ENCODE measurements around the gene UVRAG.
"Not testable (repeated sequence)": the region's sequence is repeated elsewhere in the genome, so short reads cannot be mapped to it uniquely, and the experiment has no call there.

Gene UVRAG

DNA sequence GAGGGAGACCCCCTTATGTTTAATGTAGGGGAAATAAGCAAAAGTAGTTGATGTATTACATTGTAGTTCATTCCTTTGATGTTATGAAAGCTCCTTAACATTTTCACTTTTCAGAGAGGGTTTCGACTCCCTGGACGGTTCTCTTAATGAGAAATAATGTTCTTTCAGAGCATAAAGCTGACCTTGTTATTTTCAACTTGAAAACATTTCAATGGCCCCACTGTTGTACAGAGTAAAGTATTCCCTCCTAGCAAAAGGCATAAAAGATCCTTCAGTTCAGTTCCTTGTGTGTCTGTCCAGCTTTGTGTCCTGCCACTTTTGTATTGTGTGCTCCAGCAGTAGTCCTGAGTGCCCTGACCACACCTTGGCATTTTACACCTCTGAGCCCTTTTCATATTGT is 63.9 kb downstream of the UVRAG start:
- Histone ChIP-seq H3K27me3 (replicated peaks) (no peaks in the 10 kb centered on the region), H3K4me3 (ENCODE audit: low read depth, low read length) (no peak overlapping the region), H3K36me3 (replicated peaks) (peaks cover 2% of the 10 kb centered on the region), H3K27ac (no peak overlapping the region)
- DNase-seq: no peak
- in situ Hi-C loops (cut with HindIII; ENCODE audit: low pct_ligation_motif_present, low sequenced_read_pairs): no loop called here
- TF ChIP-seq CTCF (IDR thresholded peaks at IDR 0.05; ENCODE audit: low read depth, low read length, missing control alignments): no peak

GRCh38 chr11:75879737-75880136 is 64.7 kb downstream of the UVRAG start:
- in situ Hi-C loops (cut with HindIII; ENCODE audit: low pct_ligation_motif_present, low sequenced_read_pairs): no loop called here

GRCh38 chr11:75880343-75880742 is 65.3 kb downstream of the UVRAG start:
- H3K4me3 ChIP-seq (ENCODE audit: low read depth, low read length); H3K27me3 ChIP-seq (replicated peaks); in situ Hi-C loops (cut with HindIII; ENCODE audit: low pct_ligation_motif_present, low sequenced_read_pairs); H3K27ac ChIP-seq; H3K36me3 ChIP-seq (replicated peaks); DNase-seq: not testable (repeated sequence)

More at GRCh38 chr11:75879737-75880136, 64.7 kb downstream of the UVRAG start:
- TF ChIP-seq CTCF (IDR thresholded peaks at IDR 0.05; ENCODE audit: low read depth, low read length, missing control alignments): no peak
- DNase-seq: no peak
- Histone ChIP-seq H3K27me3 (replicated peaks) (no peaks in the 10 kb centered on the region), H3K36me3 (replicated peaks) (peaks cover 2% of the 10 kb centered on the region), H3K4me3 (ENCODE audit: low read depth, low read length) (no peak overlapping the region), H3K27ac (no peak overlapping the region)

- no peak for TF ChIP-seq CTCF (IDR thresholded peaks at IDR 0.05; ENCODE audit: low read depth, low read length, missing control alignments)
- Histone ChIP-seq H3K27ac (no peak overlapping the region), H3K36me3 (replicated peaks) (peaks cover 2% of the 10 kb centered on the region), H3K4me3 (ENCODE audit: low read depth, low read length) (no peak overlapping the region), H3K27me3 (replicated peaks) (no peaks in the 10 kb centered on the region)
- DNase-seq: no peak
- in situ Hi-C loops (cut with HindIII; ENCODE audit: low pct_ligation_motif_present, low sequenced_read_pairs): no loop called here
Measured at GRCh38 chr11:75884321-75884720, 69.3 kb downstream of the UVRAG start.

DNA sequence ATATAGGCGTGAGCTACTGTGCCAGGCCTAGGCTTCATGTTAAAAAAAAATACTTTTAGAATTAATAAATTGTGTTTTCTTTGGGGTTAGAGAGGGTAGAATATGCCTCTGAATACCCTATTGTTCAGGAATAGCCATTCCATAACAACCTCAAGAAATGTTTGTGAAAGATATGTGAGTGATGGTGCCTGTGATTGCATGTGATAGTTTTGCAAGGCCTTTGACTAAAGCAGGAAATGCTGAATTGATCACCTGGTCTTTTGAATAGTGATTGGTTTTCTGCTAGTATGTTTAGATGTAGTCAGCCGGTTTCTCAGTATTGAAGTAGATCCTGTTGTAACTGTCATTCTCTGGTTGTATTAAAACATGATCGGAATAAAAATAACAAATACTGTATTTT is 73.4 kb downstream of the UVRAG start:
- H3K36me3 ChIP-seq (replicated peaks): peaks cover 4% of the 10 kb centered on the region
- no peak for TF ChIP-seq CTCF (IDR thresholded peaks at IDR 0.05; ENCODE audit: low read depth, low read length, missing control alignments)
- H3K27ac ChIP-seq: no peak overlapping the region
- no peak overlapping the region for H3K4me3 ChIP-seq (ENCODE audit: low read depth, low read length)
- DNase-seq: no peak
- no peaks in the 10 kb centered on the region for H3K27me3 ChIP-seq (replicated peaks)
- in situ Hi-C loops (cut with HindIII; ENCODE audit: low pct_ligation_motif_present, low sequenced_read_pairs): no loop called here

DNA sequence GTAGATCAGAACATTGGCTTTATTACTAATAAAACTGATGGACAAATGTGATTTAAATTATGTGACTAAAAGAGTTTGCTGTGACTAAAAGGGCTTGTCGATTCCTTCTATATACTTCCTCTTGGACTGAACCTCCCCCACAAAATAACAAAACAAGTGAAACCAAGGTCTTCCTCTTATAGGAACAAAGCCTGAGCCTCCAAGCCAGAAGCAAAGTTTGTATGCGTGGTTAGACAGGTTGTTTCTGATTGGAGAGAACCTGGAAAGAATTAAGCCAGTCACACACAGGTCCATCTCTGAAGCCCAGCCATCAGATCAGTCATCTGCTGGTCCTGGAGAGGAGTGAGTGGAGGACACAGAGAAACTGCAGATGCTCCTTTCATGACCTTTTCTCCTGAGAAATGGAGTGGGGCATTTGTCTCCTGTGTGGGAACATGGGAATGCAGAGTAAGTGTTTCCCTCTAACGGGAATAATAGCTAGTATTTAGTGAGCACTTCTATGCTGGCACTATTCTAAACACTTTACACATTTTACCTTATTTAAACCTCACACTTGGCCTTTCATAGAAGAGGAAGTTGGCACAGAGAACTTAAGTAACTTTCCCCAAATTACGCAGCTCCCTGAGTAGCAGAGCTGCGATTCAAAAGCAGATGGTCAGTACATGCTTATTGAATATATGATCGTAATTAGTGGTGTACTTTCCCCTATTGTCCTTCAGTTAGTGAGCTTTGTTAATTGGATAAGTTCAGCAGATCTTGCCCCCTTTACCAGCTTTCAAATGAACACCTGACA is 77.1 kb downstream of the UVRAG start:
- H3K4me3 ChIP-seq (ENCODE audit: low read depth, low read length): no peak overlapping the region
- no peak overlapping the region for H3K27ac ChIP-seq
- no peak for DNase-seq
- H3K27me3 ChIP-seq (replicated peaks): no peaks in the 10 kb centered on the region
- in situ Hi-C loops (cut with HindIII; ENCODE audit: low pct_ligation_motif_present, low sequenced_read_pairs): no loop called here
- no peak for TF ChIP-seq CTCF (IDR thresholded peaks at IDR 0.05; ENCODE audit: low read depth, low read length, missing control alignments)
- H3K36me3 ChIP-seq (replicated peaks): peaks cover 4% of the 10 kb centered on the region

Data from brain microvascular endothelial cell (primary cell).